Measurements from ENCODE around the gene CPA5. TPM values are rescaled to one million over a fixed set of nuclear protein-coding genes. Genes with fewer than 3 reads are reported as not detected.

Gene CPA5
- total RNA-seq, 1 donor from 2014 or later, result not detected

DNA sequence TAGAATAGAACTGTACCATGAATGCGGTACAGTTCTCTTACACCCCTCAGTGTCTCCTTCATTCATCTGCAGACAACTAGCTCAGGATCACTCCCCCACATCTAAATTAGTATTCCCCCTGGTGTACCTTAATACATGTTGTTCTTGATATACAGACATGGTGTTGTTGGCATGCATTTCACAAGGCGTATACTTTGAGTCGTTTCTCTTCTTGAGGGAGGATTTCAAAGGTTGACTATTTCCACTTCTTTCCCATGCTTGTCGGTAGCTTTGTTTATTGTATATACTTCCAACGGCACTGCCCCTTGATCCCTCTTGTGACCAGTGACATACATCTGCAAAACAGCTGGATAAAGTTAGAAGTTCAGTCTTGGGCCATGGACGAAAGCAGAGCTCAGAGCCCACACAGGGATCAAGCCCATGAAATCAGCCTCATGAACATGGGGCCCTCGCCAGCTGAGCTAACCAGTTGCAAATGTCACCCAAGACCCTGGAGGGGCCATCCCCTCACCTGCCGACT, 43.1 kb upstream of the CPA5 start:
- Histone ChIP-seq H3K4me3 (ENCODE audit: low read depth, low read length) (no peak overlapping the region), H3K27me3 (ENCODE audit: control insufficient read depth, insufficient read depth, low read length) (no peaks in the 10 kb centered on the region), H3K36me3 (ENCODE audit: control insufficient read depth, insufficient read depth, low read length) (no peaks in the 10 kb centered on the region)
- TF ChIP-seq, protein P1, sequence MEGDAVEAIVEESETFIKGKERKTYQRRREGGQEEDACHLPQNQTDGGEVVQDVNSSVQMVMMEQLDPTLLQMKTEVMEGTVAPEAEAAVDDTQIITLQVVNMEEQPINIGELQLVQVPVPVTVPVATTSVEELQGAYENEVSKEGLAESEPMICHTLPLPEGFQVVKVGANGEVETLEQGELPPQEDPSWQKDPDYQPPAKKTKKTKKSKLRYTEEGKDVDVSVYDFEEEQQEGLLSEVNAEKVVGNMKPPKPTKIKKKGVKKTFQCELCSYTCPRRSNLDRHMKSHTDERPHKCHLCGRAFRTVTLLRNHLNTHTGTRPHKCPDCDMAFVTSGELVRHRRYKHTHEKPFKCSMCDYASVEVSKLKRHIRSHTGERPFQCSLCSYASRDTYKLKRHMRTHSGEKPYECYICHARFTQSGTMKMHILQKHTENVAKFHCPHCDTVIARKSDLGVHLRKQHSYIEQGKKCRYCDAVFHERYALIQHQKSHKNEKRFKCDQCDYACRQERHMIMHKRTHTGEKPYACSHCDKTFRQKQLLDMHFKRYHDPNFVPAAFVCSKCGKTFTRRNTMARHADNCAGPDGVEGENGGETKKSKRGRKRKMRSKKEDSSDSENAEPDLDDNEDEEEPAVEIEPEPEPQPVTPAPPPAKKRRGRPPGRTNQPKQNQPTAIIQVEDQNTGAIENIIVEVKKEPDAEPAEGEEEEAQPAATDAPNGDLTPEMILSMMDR (IDR thresholded peaks at IDR 0.05; ENCODE audit: insufficient read depth, low read length, poor library complexity, severe bottlenecking), result no peak
- no peak for DNase-seq (ENCODE audit: low read depth)

DNA sequence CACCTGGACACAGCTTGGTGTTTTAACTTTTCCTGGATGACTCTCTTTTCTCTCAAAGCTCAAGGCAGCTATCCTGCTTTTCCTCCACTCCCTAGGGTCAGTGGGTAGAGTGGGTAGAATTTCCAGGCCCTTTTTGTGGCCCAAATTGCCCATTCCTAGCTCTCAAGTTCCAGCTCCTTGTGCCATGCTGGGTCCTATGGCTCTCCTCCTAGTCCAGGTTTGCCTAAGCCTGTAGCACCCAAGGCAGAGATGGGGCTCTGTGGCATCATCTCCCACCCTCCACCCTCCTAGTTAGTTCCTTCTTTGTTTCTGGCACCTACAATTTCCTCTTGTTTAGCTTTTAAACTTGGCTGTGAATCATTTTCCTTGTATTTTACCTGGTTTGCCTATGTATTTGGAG, 42.0 kb upstream of the CPA5 start:
- Histone ChIP-seq H3K36me3 (ENCODE audit: control insufficient read depth, insufficient read depth, low read length) (no peaks in the 10 kb centered on the region), H3K4me3 (ENCODE audit: low read depth, low read length) (no peak overlapping the region), H3K27me3 (ENCODE audit: control insufficient read depth, insufficient read depth, low read length) (no peaks in the 10 kb centered on the region)
- TF ChIP-seq, protein P1 (IDR thresholded peaks at IDR 0.05; ENCODE audit: insufficient read depth, low read length, poor library complexity, severe bottlenecking), result no peak
- no peak for DNase-seq (ENCODE audit: low read depth)

DNA sequence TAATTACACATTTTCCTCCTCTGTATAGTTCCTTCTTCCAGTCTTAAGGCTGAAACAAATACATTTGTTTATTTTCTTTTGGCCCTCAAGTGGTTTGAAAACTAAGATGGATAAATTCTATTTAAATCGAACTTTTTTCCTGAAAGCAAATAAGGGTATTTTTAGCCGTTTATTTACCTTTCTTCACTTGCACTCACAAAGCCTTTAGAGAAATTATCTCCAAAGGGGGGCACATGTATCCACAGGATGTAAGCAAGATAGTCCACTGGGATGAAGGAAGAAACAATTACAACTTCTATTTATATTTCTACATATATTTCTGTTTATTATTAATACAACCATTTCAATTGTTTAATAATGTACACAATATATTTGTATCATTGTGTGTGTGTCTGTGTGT, 41.5 kb upstream of the CPA5 start:
- H3K27me3 ChIP-seq (ENCODE audit: control insufficient read depth, insufficient read depth, low read length), result no peaks in the 10 kb centered on the region
- no peaks in the 10 kb centered on the region for H3K36me3 ChIP-seq (ENCODE audit: control insufficient read depth, insufficient read depth, low read length)
- DNase-seq (ENCODE audit: low read depth), result no peak
- TF ChIP-seq, protein P1 (IDR thresholded peaks at IDR 0.05; ENCODE audit: insufficient read depth, low read length, poor library complexity, severe bottlenecking), result no peak
- H3K4me3 ChIP-seq (ENCODE audit: low read depth, low read length), result no peak overlapping the region

DNA sequence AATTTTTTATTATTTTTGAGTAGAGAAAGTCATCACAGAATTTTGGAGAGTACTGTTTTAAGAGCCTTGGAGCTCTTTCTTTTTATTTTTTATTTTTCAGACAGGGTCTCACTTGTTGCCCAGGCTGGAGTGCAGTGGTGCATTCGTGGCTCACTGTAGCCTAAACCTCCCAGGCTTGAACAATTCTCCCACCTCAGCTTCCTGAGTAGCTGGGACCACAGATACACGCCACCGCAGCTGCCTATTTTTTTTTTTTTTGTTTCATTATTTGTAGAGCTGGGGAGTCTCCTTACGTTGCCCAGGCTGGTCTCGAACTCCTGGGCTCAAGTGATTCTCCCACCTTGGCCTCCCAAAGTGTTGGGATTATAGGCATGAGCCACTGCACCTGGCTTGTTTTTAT, 41.1 kb upstream of the CPA5 start:
- no peaks in the 10 kb centered on the region for H3K27me3 ChIP-seq (ENCODE audit: control insufficient read depth, insufficient read depth, low read length)
- no peaks in the 10 kb centered on the region for H3K36me3 ChIP-seq (ENCODE audit: control insufficient read depth, insufficient read depth, low read length)
- DNase-seq (ENCODE audit: low read depth), result no peak
- TF ChIP-seq, protein P1 (IDR thresholded peaks at IDR 0.05; ENCODE audit: insufficient read depth, low read length, poor library complexity, severe bottlenecking), result no peak
- H3K4me3 ChIP-seq (ENCODE audit: low read depth, low read length), result no peak overlapping the region

DNA sequence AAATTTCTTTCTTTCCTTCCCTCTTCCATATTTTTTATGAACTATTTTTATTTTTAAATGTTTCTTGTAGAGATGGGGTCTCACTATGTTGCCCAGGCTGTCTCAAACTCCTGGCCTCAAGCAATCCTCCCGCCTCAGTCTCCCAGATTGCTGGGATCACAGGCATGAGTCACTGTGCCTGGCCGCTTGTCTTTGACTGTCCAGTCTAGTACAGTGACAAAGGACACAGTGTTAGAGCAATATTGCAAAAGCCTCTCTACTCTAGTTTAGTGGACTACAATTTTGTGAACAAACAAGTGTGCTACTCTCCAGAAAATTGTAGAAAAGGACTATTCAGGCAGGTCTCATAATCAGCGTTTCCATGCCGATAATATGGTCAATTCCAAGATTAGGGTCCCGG, 40.6 kb upstream of the CPA5 start:
- Histone ChIP-seq H3K36me3 (ENCODE audit: control insufficient read depth, insufficient read depth, low read length) (no peaks in the 10 kb centered on the region), H3K27me3 (ENCODE audit: control insufficient read depth, insufficient read depth, low read length) (no peaks in the 10 kb centered on the region), H3K4me3 (ENCODE audit: low read depth, low read length) (no peak overlapping the region)
- DNase-seq (ENCODE audit: low read depth), result no peak
- TF ChIP-seq, protein P1 (IDR thresholded peaks at IDR 0.05; ENCODE audit: insufficient read depth, low read length, poor library complexity, severe bottlenecking), result no peak

DNA sequence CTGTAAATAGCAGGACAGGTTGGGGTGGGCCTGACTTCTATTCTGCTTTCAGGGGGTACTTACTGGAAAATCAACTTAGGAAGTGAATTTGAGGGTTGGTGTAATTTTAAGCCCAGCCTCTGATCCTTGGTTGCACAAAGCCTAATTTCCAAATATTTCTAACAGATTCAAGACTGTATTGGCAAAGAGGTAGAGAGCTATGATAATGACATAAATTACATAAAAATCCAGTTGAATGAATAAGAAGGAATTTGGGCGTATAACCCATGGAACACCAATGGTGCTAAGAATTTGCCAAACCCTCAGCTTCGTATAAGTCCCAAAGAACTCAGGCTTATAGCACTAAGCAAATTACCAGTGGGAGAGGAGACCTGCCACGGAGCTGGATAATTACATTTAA, 39.7 kb upstream of the CPA5 start:
- DNase-seq (ENCODE audit: low read depth), result no peak
- Histone ChIP-seq H3K36me3 (ENCODE audit: control insufficient read depth, insufficient read depth, low read length) (no peaks in the 10 kb centered on the region), H3K27me3 (ENCODE audit: control insufficient read depth, insufficient read depth, low read length) (no peaks in the 10 kb centered on the region), H3K4me3 (ENCODE audit: low read depth, low read length) (no peak overlapping the region)
- TF ChIP-seq, protein P1 (IDR thresholded peaks at IDR 0.05; ENCODE audit: insufficient read depth, low read length, poor library complexity, severe bottlenecking), result no peak

Measured in kidney epithelial cell (primary cell).